ENCODE data around the gene EIF4E1B.

DNA sequence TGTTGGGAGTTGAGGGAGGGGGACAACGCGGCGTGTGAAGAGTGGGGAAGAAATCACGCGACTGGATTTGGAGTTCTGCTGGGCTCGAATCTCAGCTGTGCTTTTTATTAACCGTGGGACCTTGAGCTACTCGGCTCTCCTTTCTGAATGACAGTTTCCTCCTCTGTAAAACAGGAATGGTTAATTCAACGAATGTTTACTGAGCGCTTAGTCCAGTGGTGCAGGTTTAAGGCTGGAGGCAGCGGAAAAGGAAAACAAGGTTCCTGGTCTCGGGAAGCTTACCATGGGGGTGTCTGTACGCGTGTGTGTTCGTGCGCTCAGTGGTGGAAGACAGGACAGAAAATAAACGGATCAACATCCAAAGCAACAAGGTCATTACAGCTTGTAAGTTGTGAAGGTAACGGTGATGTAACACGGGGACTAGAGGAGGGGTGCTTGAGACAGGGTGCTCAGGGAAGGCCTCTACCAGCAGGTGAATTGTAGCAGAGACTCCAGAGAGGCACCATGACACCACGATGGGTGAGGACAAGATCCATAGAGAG, 277 bp downstream of the EIF4E1B start:
- TF ChIP-seq, protein P1, sequence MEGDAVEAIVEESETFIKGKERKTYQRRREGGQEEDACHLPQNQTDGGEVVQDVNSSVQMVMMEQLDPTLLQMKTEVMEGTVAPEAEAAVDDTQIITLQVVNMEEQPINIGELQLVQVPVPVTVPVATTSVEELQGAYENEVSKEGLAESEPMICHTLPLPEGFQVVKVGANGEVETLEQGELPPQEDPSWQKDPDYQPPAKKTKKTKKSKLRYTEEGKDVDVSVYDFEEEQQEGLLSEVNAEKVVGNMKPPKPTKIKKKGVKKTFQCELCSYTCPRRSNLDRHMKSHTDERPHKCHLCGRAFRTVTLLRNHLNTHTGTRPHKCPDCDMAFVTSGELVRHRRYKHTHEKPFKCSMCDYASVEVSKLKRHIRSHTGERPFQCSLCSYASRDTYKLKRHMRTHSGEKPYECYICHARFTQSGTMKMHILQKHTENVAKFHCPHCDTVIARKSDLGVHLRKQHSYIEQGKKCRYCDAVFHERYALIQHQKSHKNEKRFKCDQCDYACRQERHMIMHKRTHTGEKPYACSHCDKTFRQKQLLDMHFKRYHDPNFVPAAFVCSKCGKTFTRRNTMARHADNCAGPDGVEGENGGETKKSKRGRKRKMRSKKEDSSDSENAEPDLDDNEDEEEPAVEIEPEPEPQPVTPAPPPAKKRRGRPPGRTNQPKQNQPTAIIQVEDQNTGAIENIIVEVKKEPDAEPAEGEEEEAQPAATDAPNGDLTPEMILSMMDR (conservative IDR thresholded peaks at IDR 0.05 in 1 of 2, IDR thresholded peaks at IDR 0.05 in 1 of 2; ENCODE audit: extremely low read depth in 1 of 2, insufficient read depth in 1 of 2, low read depth in 1 of 2, low read length in 2 of 2): no peak
- peak; percentile 54 for TF ChIP-seq EZH2 (IDR thresholded peaks at IDR 0.05; ENCODE audit: borderline replicate concordance, low read length)
